Left renal cortex interstitium (tissue), 4 donors: Measurements from ENCODE around the gene FGD4. TPM values are rescaled to one million over a fixed set of nuclear protein-coding genes. Genes with fewer than 3 reads are reported as not detected.
A peak's percentile ranks its signal among the peaks of the same experiment; 100 is the strongest.

Experiments used
- DNase-seq, 4 donors: peaks; one replicate each; pipeline ENCODE4 v3.0.0-alpha.2; 2013; ENCODE audit warnings: low read depth in 4 of 4, low spot score in 2 of 4, missing footprints in 1 of 4
- polyA plus RNA-seq, 4 donors: library from polyadenylated mRNA; unstranded; fragments of 120-200 nt; gene quantifications; one replicate each; pipeline ENCODE4 v1.2.1, GENCODE V29; 2013; ENCODE audit not compliant: insufficient read length in 4 of 4

FGD4 gene
- polyA plus RNA-seq, 4 donors = 14.2 to 18.5 (median 16.9) TPM

GRCh38 chr12:32402170-32402569, 2.8 kb downstream of the FGD4 start:
- no peak for DNase-seq

- no peak for DNase-seq
These were observed 3.6 kb downstream of the FGD4 start for GRCh38 chr12:32402946-32403345.

- DNase-seq = no peak
These were observed 8.4 kb downstream of the FGD4 start for GRCh38 chr12:32407795-32408194.

GRCh38 chr12:32413412-32413811, 14.1 kb downstream of the FGD4 start:
- DNase-seq = no peak

- no peak for DNase-seq
These were observed 18.9 kb downstream of the FGD4 start for GRCh38 chr12:32418221-32418620.

GRCh38 chr12:32418903-32419519, 19.7 kb downstream of the FGD4 start:
- no peak for DNase-seq

GRCh38 chr12:32419520-32419960, 20.2 kb downstream of the FGD4 start:
- no peak for DNase-seq

- no peak for DNase-seq
These were observed 21.0 kb downstream of the FGD4 start for GRCh38 chr12:32420356-32420755.

- DNase-seq = no peak
These were observed 24.2 kb downstream of the FGD4 start for GRCh38 chr12:32423559-32423958.

- no peak for DNase-seq
These were observed 31.7 kb downstream of the FGD4 start for GRCh38 chr12:32431025-32431424.

- peak in 1 of 4 donors; percentile 50 for DNase-seq
These were observed 36.8 kb downstream of the FGD4 start for GRCh38 chr12:32435921-32436705.

GRCh38 chr12:32437095-32437515, 37.7 kb downstream of the FGD4 start:
- DNase-seq = no peak

GRCh38 chr12:32440120-32440865, 40.9 kb downstream of the FGD4 start:
- DNase-seq = no peak

- DNase-seq = no peak
These were observed 44.1 kb downstream of the FGD4 start for GRCh38 chr12:32443491-32443890.

GRCh38 chr12:32444895-32445294, 45.5 kb downstream of the FGD4 start:
- DNase-seq = peak; percentile 60 to 89 (median 71)

GRCh38 chr12:32445356-32445755, 46.0 kb downstream of the FGD4 start:
- no peak for DNase-seq

GRCh38 chr12:32446316-32447119, 47.2 kb downstream of the FGD4 start:
- DNase-seq = no peak

GRCh38 chr12:32448586-32448985, 49.2 kb downstream of the FGD4 start:
- DNase-seq = no peak

- DNase-seq = no peak
These were observed 51.0 kb downstream of the FGD4 start for GRCh38 chr12:32450363-32450762.

GRCh38 chr12:32450768-32451167, 51.4 kb downstream of the FGD4 start:
- no peak for DNase-seq

- DNase-seq = no peak
These were observed 52.5 kb downstream of the FGD4 start for GRCh38 chr12:32451816-32452215.
